H9 (cell line): ENCODE results near the gene SLC11A1. TPM values are rescaled to one million over a fixed set of nuclear protein-coding genes. Genes with fewer than 3 reads are reported as not detected.

ENCODE experiments used
- DNase-seq: peaks from one replicate; pipeline ENCODE4 v3.0.0-alpha.2; 2017
- H2AFZ ChIP-seq: one replicate; pipeline ENCODE4 v1.6.1; 2013; ENCODE audit warnings: mild to moderate bottlenecking, low read length, control low read depth, moderate library complexity
- H2AK5ac ChIP-seq: 2 replicates; pipeline ENCODE4 v1.6.1; 2013; ENCODE audit warnings: low read length, control low read depth, mixed read lengths; ENCODE audit not compliant: insufficient read length
- H2BK120ac ChIP-seq: one replicate; pipeline ENCODE4 v1.6.1; 2013; ENCODE audit warnings: low read depth, mild to moderate bottlenecking, low read length, control low read depth, inconsistent platforms; ENCODE audit not compliant: poor library complexity, severe bottlenecking
- H2BK12ac ChIP-seq: 2 replicates; pipeline ENCODE4 v1.6.1; 2013; ENCODE audit warnings: low read length, control low read depth, mixed read lengths, low read depth; ENCODE audit not compliant: insufficient read length
- H2BK15ac ChIP-seq: 2 replicates; pipeline ENCODE4 v1.6.1; 2013; ENCODE audit warnings: low read depth, low read length, control low read depth
- H2BK20ac ChIP-seq: one replicate; pipeline ENCODE4 v1.6.1; 2013; ENCODE audit warnings: low read depth, mild to moderate bottlenecking, low read length, control low read depth, inconsistent platforms; ENCODE audit not compliant: poor library complexity, severe bottlenecking
- H2BK5ac ChIP-seq: 2 replicates; pipeline ENCODE4 v1.6.1; 2013; ENCODE audit warnings: low read length, control low read depth, mixed read lengths; ENCODE audit not compliant: insufficient read length
- H3K14ac ChIP-seq: 2 replicates; pipeline ENCODE4 v1.6.1; 2013; ENCODE audit warnings: low read length, control low read depth; ENCODE audit not compliant: insufficient read depth
- H3K18ac ChIP-seq: 2 replicates; pipeline ENCODE4 v1.6.1; 2013; ENCODE audit warnings: low read depth, mild to moderate bottlenecking, mixed read lengths, low read length, control low read depth; ENCODE audit not compliant: insufficient read length
- H3K23ac ChIP-seq: 2 replicates; pipeline ENCODE4 v1.6.1; 2013; ENCODE audit warnings: low read length, control low read depth, mixed read lengths, low read depth; ENCODE audit not compliant: insufficient read length
- H3K23me2 ChIP-seq: 2 replicates; pipeline ENCODE4 v1.6.1; 2013; ENCODE audit warnings: low read depth, mild to moderate bottlenecking, mixed read lengths, low read length, control low read depth; ENCODE audit not compliant: insufficient read length, poor library complexity, severe bottlenecking
- H3K27ac ChIP-seq: 2 replicates; pipeline ENCODE4 v1.5.1; 2013; ENCODE audit warnings: low read length, control low read depth, mixed read lengths, low read depth; ENCODE audit not compliant: insufficient read length
- H3K27me3 ChIP-seq: 2 replicates; pipeline ENCODE4 v1.6.1; 2013; ENCODE audit warnings: low read length, control low read depth, inconsistent platforms; ENCODE audit not compliant: insufficient read depth
- H3K4ac ChIP-seq: 2 replicates; pipeline ENCODE4 v1.6.1; 2013; ENCODE audit warnings: low read depth, mild to moderate bottlenecking, control low read depth, inconsistent platforms, low read length, moderate library complexity
- H3K4me1 ChIP-seq: 2 replicates; pipeline ENCODE4 v1.6.1; 2013; ENCODE audit warnings: low read length, control low read depth, inconsistent platforms; ENCODE audit not compliant: insufficient read depth
- H3K4me2 ChIP-seq: 2 replicates; pipeline ENCODE4 v1.6.1; 2013; ENCODE audit warnings: low read length, control low read depth, mixed read lengths; ENCODE audit not compliant: insufficient read length, insufficient read depth
- H3K56ac ChIP-seq: 2 replicates; pipeline ENCODE4 v1.6.1; 2013; ENCODE audit warnings: low read depth, mild to moderate bottlenecking, mixed read lengths, low read length, control low read depth; ENCODE audit not compliant: insufficient read length
- H3K79me1 ChIP-seq: 2 replicates; pipeline ENCODE4 v1.6.1; 2013; ENCODE audit warnings: low read depth, mild to moderate bottlenecking, moderate library complexity, low read length, control low read depth, inconsistent platforms; ENCODE audit not compliant: insufficient read depth, poor library complexity, severe bottlenecking
- H3K79me2 ChIP-seq: 2 replicates; pipeline ENCODE4 v1.6.1; 2013; ENCODE audit warnings: low read length, control low read depth, inconsistent platforms; ENCODE audit not compliant: insufficient read depth
- H3K9ac ChIP-seq: 2 replicates; pipeline ENCODE4 v1.6.1; 2013; ENCODE audit warnings: low read length, control low read depth, mixed read lengths; ENCODE audit not compliant: insufficient read length; ENCODE audit errors: extremely low read depth
- H3K9me3 ChIP-seq: one replicate; pipeline ENCODE4 v1.6.1; 2013; ENCODE audit warnings: low read depth, low read length, inconsistent platforms; ENCODE audit not compliant: control insufficient read depth
- H3T11ph ChIP-seq: one replicate; pipeline ENCODE4 v1.6.1; 2013; ENCODE audit warnings: mild to moderate bottlenecking, low read length, control low read depth, inconsistent platforms
- H4K20me1 ChIP-seq: one replicate; pipeline ENCODE4 v1.6.1; 2013; ENCODE audit not compliant: control insufficient read depth, insufficient read length, insufficient read depth
- H4K5ac ChIP-seq: 2 replicates; pipeline ENCODE4 v1.6.1; 2013; ENCODE audit warnings: low read depth, mild to moderate bottlenecking, mixed read lengths, low read length, control low read depth; ENCODE audit not compliant: insufficient read length
- H4K8ac ChIP-seq: replicated peaks from 2 replicates; pipeline ENCODE4 v1.6.1; 2013; ENCODE audit warnings: low read length, control low read depth, mixed read lengths, low read depth; ENCODE audit not compliant: insufficient read length
- H4K91ac ChIP-seq: 2 replicates; pipeline ENCODE4 v1.6.1; 2013; ENCODE audit warnings: low read depth, mild to moderate bottlenecking, moderate library complexity, mixed read lengths, low read length, control low read depth; ENCODE audit not compliant: insufficient read length
- H3K27ac Mint-ChIP-seq, 3 experiments: 2 replicates in 2 of 3; 3 replicates in 1 of 3; pipeline ENCODE4 v1.8.0; 2020 to 2021; ENCODE audit warnings: mixed read lengths in 3 of 3, mild to moderate bottlenecking in 1 of 3, moderate library complexity in 1 of 3
- H3K27me3 Mint-ChIP-seq: 2 replicates; pipeline ENCODE4 v1.8.0; 2021; ENCODE audit warnings: low read depth, mild to moderate bottlenecking, moderate library complexity, mixed read lengths
- H3K36me3 Mint-ChIP-seq, 3 experiments: 2 replicates in 2 of 3; 3 replicates in 1 of 3; pipeline ENCODE4 v1.8.0; 2020 to 2021; ENCODE audit warnings: low read depth in 3 of 3, mixed read lengths in 3 of 3; ENCODE audit not compliant: insufficient read depth in 1 of 3
- H3K4me1 Mint-ChIP-seq, 2 experiments: 2 replicates each; pipeline ENCODE4 v1.8.0; 2020; ENCODE audit warnings: mixed read lengths in 2 of 2
- H3K4me3 Mint-ChIP-seq, 2 experiments: 2 replicates in 1 of 2; 3 replicates in 1 of 2; pipeline ENCODE4 v1.8.0; 2020 to 2021; ENCODE audit warnings: mild to moderate bottlenecking in 2 of 2, mixed read lengths in 2 of 2, moderate library complexity in 1 of 2
- H3K9me3 Mint-ChIP-seq, 2 experiments: 2 replicates in 1 of 2; 3 replicates in 1 of 2; pipeline ENCODE4 v1.8.0; 2020; ENCODE audit warnings: mild to moderate bottlenecking in 2 of 2, mixed read lengths in 2 of 2, moderate library complexity in 1 of 2
- WGBS: extraction: QIAGEN DNeasy Blood & Tissue Kit; methylation state at CpG from one replicate; pipeline ENCODE4 v1.1.7; 2013; ENCODE audit warnings: missing lambda C conversion rate, low lambda C conversion rate, mixed read lengths; ENCODE audit not compliant: insufficient read length; ENCODE audit errors: extremely low coverage; 5-methylcytosine and 5-hydroxymethylcytosine counted together
- total RNA-seq: library from RNA; stranded (reverse); gene quantifications from 2 replicates; pipeline ENCODE4 v1.2.1, GENCODE V29; 2021
- TF ChIP-seq, protein P1 (sequence below): fragments of 200-600 bp; sonication (generic); conservative IDR thresholded peaks from 3 replicates; pipeline ENCODE4 v1.8.0; 2021; ENCODE audit warnings: antibody characterized with exemption, mild to moderate bottlenecking

SLC11A1 gene
- total RNA-seq, 1 experiment from 2014 or later, result 0.11 TPM

DNA sequence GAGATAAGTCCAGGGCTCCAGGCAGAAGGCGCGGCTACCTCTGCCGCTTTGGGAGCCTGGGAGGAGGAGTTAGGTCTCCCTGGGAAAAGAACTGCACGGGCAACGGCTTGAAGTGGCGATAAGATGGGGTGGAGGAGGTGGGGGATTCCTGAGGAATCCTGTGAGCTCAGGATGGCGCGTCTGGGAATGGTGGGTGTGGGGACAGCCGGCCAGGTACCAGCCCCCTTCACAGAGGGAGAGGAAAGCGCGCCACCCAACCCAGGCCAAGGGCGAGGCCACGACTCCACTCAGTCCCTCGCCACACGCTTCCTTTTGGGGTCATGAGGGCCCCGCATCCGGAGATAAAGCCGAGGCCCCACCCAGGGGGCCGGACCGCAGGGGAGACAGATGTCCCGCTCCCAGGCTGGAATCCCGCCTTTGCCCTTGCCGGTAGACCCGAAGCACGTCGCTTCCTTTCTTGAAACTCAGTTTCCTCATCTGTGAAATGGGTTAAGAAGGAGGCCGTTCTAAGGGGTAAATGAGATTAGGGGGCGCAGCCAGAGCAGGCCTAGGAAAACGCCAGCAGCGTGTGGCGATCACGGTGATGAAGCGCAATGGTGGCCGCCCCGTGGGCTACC, 15.9 kb downstream of the SLC11A1 start:
- H3K79me2 ChIP-seq, result no peaks in the 10 kb centered on the region
- H3K56ac ChIP-seq, result no peak overlapping the region
- Mint-ChIP-seq H3K36me3 (peaks cover 0 to 6% (median 5%) of the 10 kb centered on the region in 3 experiments; a peak in 3 of 7 replicates), H3K4me1 (peaks cover 26 to 44% of the 10 kb centered on the region in 2 experiments), H3K9me3 (no peaks in the 10 kb centered on the region), H3K27ac (no peak overlapping the region), H3K4me3 (peak overlapping the region; percentile 83 to 89), H3K27me3 (peaks cover 43% of the 10 kb centered on the region)
- H2BK12ac ChIP-seq, result no peak overlapping the region
- H2BK20ac ChIP-seq, result no peak overlapping the region
- H3K23me2 ChIP-seq, result peaks cover 34% of the 10 kb centered on the region
- H4K91ac ChIP-seq, result no peak overlapping the region
- peaks cover 20% of the 10 kb centered on the region for H3K27me3 ChIP-seq
- H3K79me1 ChIP-seq, result no peaks in the 10 kb centered on the region
- no peak overlapping the region for H4K8ac ChIP-seq
- TF ChIP-seq, protein P1, sequence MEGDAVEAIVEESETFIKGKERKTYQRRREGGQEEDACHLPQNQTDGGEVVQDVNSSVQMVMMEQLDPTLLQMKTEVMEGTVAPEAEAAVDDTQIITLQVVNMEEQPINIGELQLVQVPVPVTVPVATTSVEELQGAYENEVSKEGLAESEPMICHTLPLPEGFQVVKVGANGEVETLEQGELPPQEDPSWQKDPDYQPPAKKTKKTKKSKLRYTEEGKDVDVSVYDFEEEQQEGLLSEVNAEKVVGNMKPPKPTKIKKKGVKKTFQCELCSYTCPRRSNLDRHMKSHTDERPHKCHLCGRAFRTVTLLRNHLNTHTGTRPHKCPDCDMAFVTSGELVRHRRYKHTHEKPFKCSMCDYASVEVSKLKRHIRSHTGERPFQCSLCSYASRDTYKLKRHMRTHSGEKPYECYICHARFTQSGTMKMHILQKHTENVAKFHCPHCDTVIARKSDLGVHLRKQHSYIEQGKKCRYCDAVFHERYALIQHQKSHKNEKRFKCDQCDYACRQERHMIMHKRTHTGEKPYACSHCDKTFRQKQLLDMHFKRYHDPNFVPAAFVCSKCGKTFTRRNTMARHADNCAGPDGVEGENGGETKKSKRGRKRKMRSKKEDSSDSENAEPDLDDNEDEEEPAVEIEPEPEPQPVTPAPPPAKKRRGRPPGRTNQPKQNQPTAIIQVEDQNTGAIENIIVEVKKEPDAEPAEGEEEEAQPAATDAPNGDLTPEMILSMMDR, result no peak
- no peaks in the 10 kb centered on the region; the same call in 1 of the 2 replicates for H3K4me1 ChIP-seq
- H2BK5ac ChIP-seq, result no peak overlapping the region
- no peak overlapping the region for H3T11ph ChIP-seq
- H3K23ac ChIP-seq, result no peak overlapping the region
- no peaks in the 10 kb centered on the region for H4K20me1 ChIP-seq
- H2AK5ac ChIP-seq, result no peak overlapping the region
- H4K5ac ChIP-seq, result no peak overlapping the region
- H3K27ac ChIP-seq, result no peak overlapping the region
- H3K9ac ChIP-seq, result no peak overlapping the region
- H2BK120ac ChIP-seq, result no peak overlapping the region
- H3K18ac ChIP-seq, result no peak overlapping the region
- H2BK15ac ChIP-seq, result no peak overlapping the region
- WGBS, result no CpG with 5 or more reads among the region's 35 CpGs
- peak; percentile 66 for DNase-seq
- H3K4ac ChIP-seq, result no peak overlapping the region
- H3K4me2 ChIP-seq, result peak overlapping the region; percentile 93
- no peaks in the 10 kb centered on the region for H3K9me3 ChIP-seq
- H2AFZ ChIP-seq, result no peak overlapping the region
- H3K14ac ChIP-seq, result no peak overlapping the region
